ENCODE measurements around the gene ZNF677. TPM values are rescaled to one million over a fixed set of nuclear protein-coding genes. Genes with fewer than 3 reads are reported as not detected.
"Not testable (repeated sequence)": the region's sequence is repeated elsewhere in the genome, so short reads cannot be mapped to it uniquely, and the experiment has no call there.

Gene ZNF677
- total RNA-seq, result 10 to 100 TPM; 17.0 to 17.8 TPM

GRCh38 chr19:53254411-53255341, at the start of gene ZNF677:
Gene ZNF677, minus strand, starts transcription at chr19:53254873. Its CDS starts 3,323 bp downstream, at chr19:53251550.
- peaks cover 28% of the 10 kb centered on the region for H3K9me3 Mint-ChIP-seq
- peaks cover 35% of the 10 kb centered on the region for H3K36me3 Mint-ChIP-seq
- H3K27me3 Mint-ChIP-seq, result no peaks in the 10 kb centered on the region
- peak within 1 kb of the TSS; percentile 68 for H3K27ac Mint-ChIP-seq
- H3K4me1 Mint-ChIP-seq, result peaks cover 6% of the 10 kb centered on the region
- POLR2A ChIA-PET, result no interaction called here
- ATAC-seq (ENCODE audit: low read depth), result peak; percentile 100
- peak; percentile 87 for DNase-seq
- H3K4me3 Mint-ChIP-seq, result peak within 1 kb of the TSS; percentile 84

GRCh38 chr19:53301341-53301740, 46.7 kb upstream of the ZNF677 start:
- not testable (repeated sequence) for H3K36me3 Mint-ChIP-seq

GRCh38 chr19:53294786-53295441, 40.2 kb upstream of the ZNF677 start:
- Mint-ChIP-seq H3K9me3 (peaks cover 26% of the 10 kb centered on the region), H3K4me3 (no peak overlapping the region), H3K27ac (no peak overlapping the region), H3K4me1 (no peaks in the 10 kb centered on the region), H3K27me3 (no peaks in the 10 kb centered on the region), H3K36me3 (no peaks in the 10 kb centered on the region)
- DNase-seq, result no peak
- ATAC-seq (ENCODE audit: low read depth), result no peak
- POLR2A ChIA-PET, result no interaction called here

More at GRCh38 chr19:53301341-53301740, 46.7 kb upstream of the ZNF677 start:
- H3K27me3 Mint-ChIP-seq; H3K4me1 Mint-ChIP-seq; H3K4me3 Mint-ChIP-seq; DNase-seq; POLR2A ChIA-PET; ATAC-seq (ENCODE audit: low read depth); H3K27ac Mint-ChIP-seq: not testable (repeated sequence)
- peaks cover 16% of the 10 kb centered on the region for H3K9me3 Mint-ChIP-seq

GRCh38 chr19:53290758-53291549, 36.3 kb upstream of the ZNF677 start:
- DNase-seq (no peak), ATAC-seq (ENCODE audit: low read depth) (no peak)
- Mint-ChIP-seq H3K9me3 (peaks cover 26% of the 10 kb centered on the region), H3K4me1 (no peaks in the 10 kb centered on the region), H3K36me3 (no peaks in the 10 kb centered on the region), H3K4me3 (no peak overlapping the region), H3K27me3 (no peaks in the 10 kb centered on the region), H3K27ac (no peak overlapping the region)
- POLR2A ChIA-PET, result no interaction called here

GRCh38 chr19:53285087-53285486, 30.4 kb upstream of the ZNF677 start:
- Mint-ChIP-seq H3K9me3 (peaks cover 11% of the 10 kb centered on the region), H3K27ac (no peak overlapping the region), H3K36me3 (no peaks in the 10 kb centered on the region), H3K4me1 (no peaks in the 10 kb centered on the region), H3K27me3 (no peaks in the 10 kb centered on the region), H3K4me3 (no peak overlapping the region)
- POLR2A ChIA-PET, result no interaction called here
- ATAC-seq (ENCODE audit: low read depth), result no peak
- no peak for DNase-seq

GRCh38 chr19:53281947-53282346, 27.3 kb upstream of the ZNF677 start:
- ATAC-seq (ENCODE audit: low read depth); H3K4me3 Mint-ChIP-seq; H3K36me3 Mint-ChIP-seq; H3K27ac Mint-ChIP-seq; DNase-seq; H3K4me1 Mint-ChIP-seq; POLR2A ChIA-PET; H3K27me3 Mint-ChIP-seq: not testable (repeated sequence)
- H3K9me3 Mint-ChIP-seq, result peaks cover 14% of the 10 kb centered on the region

GRCh38 chr19:53275480-53275879, 20.8 kb upstream of the ZNF677 start:
- POLR2A ChIA-PET, result no interaction called here
- ATAC-seq (ENCODE audit: low read depth), result no peak
- no peaks in the 10 kb centered on the region for H3K27me3 Mint-ChIP-seq

GRCh38 chr19:53272044-53272443, 17.4 kb upstream of the ZNF677 start:
- ATAC-seq (ENCODE audit: low read depth) (no peak), DNase-seq (no peak)
- H3K36me3 Mint-ChIP-seq, result peaks cover 3% of the 10 kb centered on the region
- H3K4me1 Mint-ChIP-seq, result no peaks in the 10 kb centered on the region
- H3K27me3 Mint-ChIP-seq, result no peaks in the 10 kb centered on the region
- POLR2A ChIA-PET, result no interaction called here
- H3K4me3 Mint-ChIP-seq, result no peak overlapping the region
- no peak overlapping the region for H3K27ac Mint-ChIP-seq
- peaks cover 38% of the 10 kb centered on the region for H3K9me3 Mint-ChIP-seq

More at GRCh38 chr19:53275480-53275879, 20.8 kb upstream of the ZNF677 start:
- Mint-ChIP-seq H3K27ac (no peak overlapping the region), H3K9me3 (peaks cover 41% of the 10 kb centered on the region), H3K4me3 (no peak overlapping the region), H3K4me1 (no peaks in the 10 kb centered on the region), H3K36me3 (peaks cover 3% of the 10 kb centered on the region)
- no peak for DNase-seq

GRCh38 chr19:53269861-53270260, 15.2 kb upstream of the ZNF677 start:
- H3K27ac Mint-ChIP-seq; H3K27me3 Mint-ChIP-seq; H3K36me3 Mint-ChIP-seq; POLR2A ChIA-PET; H3K4me3 Mint-ChIP-seq; H3K4me1 Mint-ChIP-seq; ATAC-seq (ENCODE audit: low read depth); DNase-seq: not testable (repeated sequence)
- H3K9me3 Mint-ChIP-seq, result peaks cover 44% of the 10 kb centered on the region

- H3K36me3 Mint-ChIP-seq; POLR2A ChIA-PET; DNase-seq; H3K27me3 Mint-ChIP-seq; H3K4me1 Mint-ChIP-seq; H3K27ac Mint-ChIP-seq; ATAC-seq (ENCODE audit: low read depth); H3K4me3 Mint-ChIP-seq: not testable (repeated sequence)
- H3K9me3 Mint-ChIP-seq, result peaks cover 36% of the 10 kb centered on the region
Observed at GRCh38 chr19:53267623-53268022, 12.9 kb upstream of the ZNF677 start, which contains the start of gene VN1R4. Gene VN1R4, minus strand, starts transcription at chr19:53267723. Its CDS starts 58 bp downstream, at chr19:53267665.

GRCh38 chr19:53257715-53258342, 3.2 kb upstream of the ZNF677 start, which contains the start of gene VN1R2:
Gene VN1R2, plus strand, starts transcription at chr19:53258292. Its CDS starts 84 bp downstream, at chr19:53258376.
- DNase-seq; ATAC-seq (ENCODE audit: low read depth); H3K4me3 Mint-ChIP-seq; H3K27ac Mint-ChIP-seq; POLR2A ChIA-PET; H3K27me3 Mint-ChIP-seq; H3K4me1 Mint-ChIP-seq; H3K36me3 Mint-ChIP-seq: not testable (repeated sequence)
- peaks cover 23% of the 10 kb centered on the region for H3K9me3 Mint-ChIP-seq

GRCh38 chr19:53246498-53246897, 8.2 kb downstream of the ZNF677 start:
- POLR2A ChIA-PET, result no interaction called here
- H3K27ac Mint-ChIP-seq, result no peak overlapping the region
- ATAC-seq (ENCODE audit: low read depth) (no peak), DNase-seq (no peak)
- H3K4me3 Mint-ChIP-seq, result no peak overlapping the region
- peaks cover 34% of the 10 kb centered on the region for H3K9me3 Mint-ChIP-seq
- H3K36me3 Mint-ChIP-seq, result peaks cover 58% of the 10 kb centered on the region
- H3K4me1 Mint-ChIP-seq, result no peaks in the 10 kb centered on the region
- no peaks in the 10 kb centered on the region for H3K27me3 Mint-ChIP-seq

Data from activated naive CD8-positive, alpha-beta T cell treated with anti-CD3 and anti-CD28 coated beads, Interleukin-2, amount 10 ng/mL, durations not matched to agents 7 days and 5 days (primary cell).